ENCODE measurements around the gene OR51F1. TPM values are rescaled to one million over a fixed set of nuclear protein-coding genes. Genes with fewer than 3 reads are reported as not detected.
"Not testable (repeated sequence)": the region's sequence is repeated elsewhere in the genome, so short reads cannot be mapped to it uniquely, and the experiment has no call there.

OR51F1 gene, protein sequence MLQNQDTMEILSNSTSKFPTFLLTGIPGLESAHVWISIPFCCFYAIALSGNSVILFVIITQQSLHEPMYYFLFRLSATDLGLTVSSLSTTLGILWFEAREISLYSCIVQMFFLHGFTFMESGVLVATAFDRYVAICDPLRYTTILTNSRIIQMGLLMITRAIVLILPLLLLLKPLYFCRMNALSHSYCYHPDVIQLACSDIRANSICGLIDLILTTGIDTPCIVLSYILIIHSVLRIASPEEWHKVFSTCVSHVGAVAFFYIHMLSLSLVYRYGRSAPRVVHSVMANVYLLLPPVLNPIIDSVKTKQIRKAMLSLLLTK
- not detected for total RNA-seq

DNA sequence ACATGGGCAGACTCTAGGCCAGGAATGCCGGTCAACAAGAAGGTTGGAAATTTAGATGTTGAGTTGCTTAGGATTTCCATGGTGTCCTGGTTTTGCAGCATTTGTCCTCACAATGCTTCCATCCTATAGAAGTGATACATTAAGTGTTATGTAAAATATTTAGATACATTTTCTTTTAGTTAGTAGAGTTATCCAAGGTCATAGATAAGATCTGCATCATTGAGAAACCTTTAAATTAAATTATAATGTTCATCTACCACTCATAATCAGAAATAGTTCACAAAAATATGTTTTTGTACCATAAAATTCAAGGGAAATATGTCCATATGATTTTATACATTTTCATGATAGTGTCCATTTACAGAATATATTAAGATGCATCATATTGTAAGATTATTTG is at the start of gene OR51F1:
Gene OR51F1 (minus strand): TSS at position 101 of the 400 bp plus-strand sequence. CDS start 0 bp downstream, at position 101.
- CTCF ChIA-PET: no interaction called here
- POLR2A ChIA-PET: no interaction called here

DNA sequence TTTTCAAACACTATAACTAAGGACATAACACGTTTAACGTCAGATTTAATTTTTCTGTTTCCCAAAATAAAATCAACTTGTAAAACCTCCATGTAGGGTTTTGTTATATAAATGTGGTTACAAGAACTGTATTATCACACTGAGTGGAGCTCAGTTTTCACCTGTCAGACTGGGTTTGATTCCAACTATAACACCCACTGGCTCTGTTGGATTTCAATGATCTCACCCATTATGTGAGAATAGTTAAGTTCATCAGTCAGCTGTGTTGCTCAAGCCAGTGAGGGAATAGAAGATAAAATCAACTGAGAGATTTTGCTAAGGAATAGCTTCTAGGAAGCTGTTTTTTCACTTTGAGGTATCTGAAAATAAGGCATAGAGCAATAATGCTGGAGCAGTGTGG is 39.5 kb upstream of the OR51F1 start:
- CTCF ChIA-PET: no interaction called here
- POLR2A ChIA-PET: no interaction called here

DNA sequence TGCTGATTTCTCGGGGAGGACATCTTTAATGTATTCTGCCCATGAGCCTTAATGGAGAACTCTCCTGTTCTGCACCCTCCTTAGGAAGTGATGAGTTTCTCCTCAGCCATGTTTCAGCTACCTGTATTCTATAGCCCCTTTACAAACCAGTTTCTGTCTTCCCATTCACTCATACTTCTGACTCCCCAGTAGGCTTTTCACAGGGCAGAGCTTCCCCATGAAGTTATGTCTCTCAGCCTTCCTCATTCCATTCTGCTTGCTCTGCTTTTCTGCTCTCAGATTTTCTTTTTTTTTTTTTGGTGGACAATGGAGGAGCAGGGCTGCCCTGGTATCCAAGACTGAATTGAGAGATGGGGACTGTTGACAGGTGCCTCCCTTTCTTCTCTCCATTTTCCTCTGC is 38.7 kb upstream of the OR51F1 start:
- POLR2A ChIA-PET: no interaction called here
- CTCF ChIA-PET: no interaction called here

DNA sequence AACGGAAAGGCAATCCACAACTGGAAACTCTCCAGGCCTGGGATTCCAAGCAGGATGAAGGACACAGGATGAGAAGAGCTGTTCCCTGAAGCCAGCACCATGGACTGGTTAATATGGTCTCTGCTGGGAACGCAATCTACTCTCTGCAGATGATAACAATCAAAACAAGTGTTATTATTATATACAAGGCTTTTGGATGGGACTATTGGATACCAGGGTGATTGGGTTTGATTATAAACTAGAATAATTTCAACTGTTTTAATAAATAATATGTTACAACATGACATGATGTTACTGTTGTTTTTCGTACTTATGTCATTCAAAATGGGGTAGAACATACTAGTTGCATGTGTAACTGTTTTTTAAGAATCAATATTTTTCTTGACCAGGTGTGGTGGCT is 34.5 kb upstream of the OR51F1 start, which contains the start of gene OR52R1:
Gene OR52R1 (minus strand): TSS at position 101 of the 400 bp plus-strand sequence. CDS start 0 bp downstream, at position 101.
- ChIA-PET POLR2A (no interaction called here), CTCF (interaction anchor here (0.7 kb wide), 1 partner anchor 177 kb away, joined by 3 read pairs; no protein-coding TSS in a partner anchor)

DNA sequence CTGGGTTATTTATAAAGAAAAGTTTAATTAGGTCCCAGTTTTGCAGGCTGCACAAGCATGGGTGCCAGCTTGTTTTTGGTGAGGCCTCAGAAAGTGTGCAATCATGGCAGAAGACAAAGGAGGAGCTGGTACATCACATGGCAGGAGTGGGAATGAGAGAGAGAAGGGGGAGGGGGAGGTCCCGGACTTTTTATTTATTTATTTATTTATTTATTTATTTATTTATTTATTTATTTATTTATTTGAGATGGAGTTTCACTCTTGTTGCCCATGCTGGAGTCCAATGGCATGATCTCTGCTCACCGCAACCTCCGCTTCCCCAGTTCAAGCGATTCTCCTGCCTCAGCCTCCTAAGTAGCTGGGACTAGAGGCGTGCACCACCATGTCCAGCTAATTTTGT is 31.6 kb upstream of the OR51F1 start:
- POLR2A ChIA-PET, CTCF ChIA-PET: not testable (repeated sequence)

DNA sequence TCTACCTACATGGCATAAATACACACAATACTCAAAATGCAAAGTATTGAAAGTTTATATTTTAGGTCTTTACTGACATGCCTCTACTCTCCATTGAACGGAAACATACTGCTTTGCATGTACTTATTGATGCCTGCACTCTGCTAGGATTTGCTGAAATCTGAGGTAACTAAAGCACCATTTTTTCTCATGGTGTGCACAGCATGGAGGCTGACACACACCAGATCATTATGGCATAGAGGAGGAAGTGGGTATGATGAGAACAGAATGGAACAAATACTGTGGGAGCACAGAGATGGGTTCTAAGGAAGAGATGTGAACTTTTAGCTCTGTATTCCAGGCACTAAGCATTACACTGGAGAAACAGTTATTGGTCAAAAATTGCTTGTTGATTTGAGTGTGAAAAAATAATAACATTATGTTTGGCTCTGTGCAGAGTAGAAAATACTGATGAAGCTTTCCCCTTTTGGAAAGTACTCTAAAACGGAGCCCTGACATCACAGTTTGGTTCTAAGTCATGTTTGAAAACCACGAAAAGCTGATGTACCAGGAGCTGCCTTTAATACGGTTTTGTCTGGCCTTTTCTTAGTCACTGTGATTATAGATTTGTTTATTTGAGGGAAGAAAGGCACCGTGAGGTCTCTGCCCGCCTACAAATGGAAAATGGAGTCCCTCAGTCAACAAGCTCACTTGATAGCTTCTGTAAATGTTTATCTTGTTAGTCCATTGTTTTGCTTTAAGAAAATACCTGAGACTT is 28.9 kb upstream of the OR51F1 start:
- ChIA-PET CTCF (no interaction called here), POLR2A (no interaction called here)

DNA sequence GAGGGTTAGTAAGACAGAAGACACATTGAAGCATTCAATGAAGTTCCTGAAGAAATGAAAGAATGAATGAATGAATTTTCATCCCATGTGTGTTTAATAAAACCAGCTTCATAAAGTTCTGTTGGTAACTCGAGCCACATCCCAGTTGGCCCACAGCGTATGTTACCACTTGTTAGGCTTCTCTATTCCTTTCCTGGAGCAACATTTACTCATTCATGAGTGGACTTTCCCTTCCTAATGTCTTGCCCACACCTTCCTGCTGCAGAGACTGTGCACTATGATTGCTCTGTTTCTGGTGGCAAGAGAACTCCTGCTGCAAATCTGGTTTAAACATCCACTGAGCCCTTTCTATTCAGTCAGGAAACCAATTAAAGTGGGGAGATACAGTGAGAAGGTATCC is 27.5 kb upstream of the OR51F1 start:
- CTCF ChIA-PET: no interaction called here
- POLR2A ChIA-PET: no interaction called here

DNA sequence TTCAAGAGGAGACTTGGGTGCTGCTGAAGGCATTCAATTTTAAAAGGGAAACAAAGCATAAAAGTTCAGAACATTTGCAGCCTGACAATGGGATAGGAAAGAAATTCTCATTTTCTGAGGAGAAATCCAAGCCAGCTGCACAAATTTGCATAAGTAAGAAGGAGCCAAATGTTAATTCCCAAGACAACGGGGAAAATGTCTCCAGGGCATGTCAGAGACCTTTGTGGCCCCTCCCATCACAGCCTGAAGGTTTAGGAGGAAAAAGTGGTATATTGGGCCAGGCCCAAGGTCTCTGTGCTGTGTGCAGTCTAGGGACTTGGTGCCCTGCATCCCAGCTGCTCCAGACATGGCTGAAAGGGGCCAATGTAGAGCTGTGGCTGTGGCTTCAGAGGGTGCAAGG is 12.7 kb upstream of the OR51F1 start:
- CTCF ChIA-PET: no interaction called here
- POLR2A ChIA-PET: no interaction called here

DNA sequence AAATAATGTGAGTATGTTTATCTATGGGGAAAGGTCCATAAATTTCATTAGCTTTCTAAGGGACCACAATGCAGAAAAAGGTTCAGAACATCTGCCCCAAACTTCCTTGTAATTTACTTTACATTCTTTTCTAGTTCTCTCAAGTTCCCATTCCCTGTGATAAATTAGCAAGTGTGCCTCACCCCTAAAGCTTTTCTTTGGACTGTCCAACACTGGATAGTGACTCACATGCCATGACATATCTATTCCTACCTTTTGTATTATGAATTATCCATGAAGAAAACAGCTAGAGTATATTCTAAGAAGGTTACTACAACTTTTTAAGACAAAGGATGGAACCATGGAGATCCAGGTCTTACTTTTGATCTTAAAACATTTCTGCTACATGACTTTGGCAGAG is 1.6 kb downstream of the OR51F1 start:
- CTCF ChIA-PET: no interaction called here
- POLR2A ChIA-PET: no interaction called here

DNA sequence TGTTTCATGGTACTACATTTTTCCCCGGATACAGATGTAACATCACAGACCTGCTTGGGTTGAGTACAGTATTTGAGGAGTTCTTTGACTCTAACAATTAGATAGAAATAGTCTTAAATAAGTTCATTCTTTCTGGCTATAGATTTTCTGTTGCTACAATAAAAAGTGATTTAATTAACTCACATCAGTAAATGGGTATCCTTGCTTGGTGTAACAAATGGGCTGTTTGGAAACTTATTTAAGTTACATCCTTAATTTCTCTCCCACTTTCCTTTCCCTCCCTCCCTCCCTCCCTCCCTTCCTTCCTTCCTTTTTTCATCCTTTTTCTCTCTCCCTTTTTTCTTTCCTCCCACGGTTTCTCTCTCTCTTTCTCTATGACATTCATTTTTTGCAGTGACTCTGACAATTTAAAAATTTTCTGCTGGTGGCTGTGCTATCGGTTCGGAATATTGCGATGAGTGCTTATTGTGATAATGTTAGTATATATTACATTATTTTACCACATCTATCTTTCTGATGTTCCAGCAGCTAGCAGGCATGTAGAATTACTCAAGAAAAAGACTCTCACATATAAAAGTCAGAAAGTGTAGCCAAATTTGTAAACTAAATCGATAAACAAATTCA is 3.2 kb downstream of the OR51F1 start:
- POLR2A ChIA-PET: no interaction called here
- CTCF ChIA-PET: no interaction called here

DNA sequence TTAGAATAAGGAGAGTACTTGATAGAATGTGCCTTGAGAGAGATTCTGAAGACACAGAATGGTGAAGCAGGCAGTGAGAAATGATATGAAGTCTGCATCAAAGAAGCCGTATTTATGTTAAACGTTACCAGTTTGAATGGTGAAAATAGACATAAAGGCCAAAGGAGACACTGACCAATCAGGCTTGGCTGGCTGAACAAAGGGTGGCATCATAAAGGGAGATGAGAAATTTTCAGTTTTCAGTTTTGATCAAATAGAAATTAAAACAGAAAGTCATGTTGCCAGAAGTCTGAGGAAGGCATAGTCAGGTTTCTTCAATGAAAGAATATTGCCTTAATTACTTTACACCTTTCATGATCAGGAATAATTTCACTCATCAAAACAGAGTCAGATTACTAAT is 6.6 kb downstream of the OR51F1 start:
- ChIA-PET CTCF (no interaction called here), POLR2A (no interaction called here)

DNA sequence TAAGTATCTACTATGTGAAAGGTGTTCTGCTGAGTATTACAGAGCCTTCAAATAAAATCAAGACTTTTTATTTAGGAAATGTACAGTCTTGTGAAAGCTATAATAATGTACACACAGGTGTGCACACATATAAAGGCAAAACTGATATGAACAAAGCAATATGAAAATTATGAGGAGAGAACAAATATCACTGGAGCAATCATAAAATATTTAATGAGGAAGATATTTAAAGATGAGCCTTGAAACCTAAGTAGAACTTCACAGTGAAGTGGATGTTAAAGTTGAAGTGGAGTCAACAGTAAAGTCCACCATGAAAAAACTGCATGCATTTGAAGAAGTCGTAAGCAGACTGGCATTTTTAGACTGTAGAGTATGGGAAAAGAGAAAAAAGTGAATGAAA is 18.5 kb downstream of the OR51F1 start:
- CTCF ChIA-PET: no interaction called here
- POLR2A ChIA-PET: no interaction called here

DNA sequence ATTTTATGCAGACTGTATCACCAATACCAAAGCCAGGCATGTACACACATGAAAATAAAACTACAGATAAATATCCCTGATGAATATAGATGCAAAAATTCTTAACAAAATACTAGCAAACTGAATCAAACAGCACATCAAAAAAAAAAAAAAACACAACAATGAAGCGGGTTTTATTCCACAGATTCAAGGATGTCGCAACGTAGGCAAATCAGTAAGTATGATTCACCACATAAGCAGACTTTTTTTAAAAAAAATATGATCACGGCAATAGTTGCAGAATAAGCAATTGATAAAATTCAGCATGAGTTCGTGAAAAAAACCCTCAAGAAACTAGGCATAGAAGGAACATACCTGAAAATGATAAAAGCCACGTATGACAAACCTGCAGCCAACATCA is 21.3 kb downstream of the OR51F1 start:
- ChIA-PET CTCF (no interaction called here), POLR2A (no interaction called here)

DNA sequence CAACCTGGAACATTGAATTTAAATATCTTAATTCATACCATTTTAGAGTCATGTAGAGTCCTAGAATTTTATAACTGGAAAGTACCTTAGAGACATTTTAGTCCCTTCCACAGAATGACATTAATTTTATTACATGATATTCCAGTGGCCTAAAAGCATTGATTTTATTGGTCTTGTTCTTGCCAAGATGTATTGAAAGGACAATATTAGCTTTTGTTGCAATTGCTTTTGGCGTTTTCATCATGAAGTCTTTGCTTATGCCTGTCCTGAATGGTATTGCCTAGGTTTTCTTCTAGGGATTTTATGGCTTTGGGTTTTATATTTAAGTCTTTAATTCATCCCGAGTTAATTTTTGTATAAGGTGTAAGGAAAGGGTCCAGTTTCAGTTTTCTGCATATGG is 29.0 kb downstream of the OR51F1 start:
- CTCF ChIA-PET: no interaction called here
- POLR2A ChIA-PET: no interaction called here

DNA sequence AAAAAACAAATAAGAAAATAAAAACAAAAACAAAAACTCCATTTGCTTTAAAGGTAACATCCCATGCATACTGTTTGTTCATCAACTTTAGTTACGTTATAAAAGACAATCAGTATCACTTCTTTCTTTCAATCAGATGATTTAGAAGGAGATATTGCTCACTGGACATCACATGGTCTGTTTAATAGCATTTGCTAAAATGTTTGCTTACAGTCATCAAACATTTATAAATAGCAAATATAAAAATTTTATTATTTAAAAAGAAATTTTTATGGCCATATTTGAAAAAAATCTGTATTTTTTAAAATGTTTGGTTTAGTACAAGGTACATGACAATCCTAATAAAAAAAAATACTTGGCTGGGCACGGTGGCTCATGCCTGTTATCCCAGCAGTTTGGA is 42.6 kb downstream of the OR51F1 start:
- POLR2A ChIA-PET: no interaction called here
- CTCF ChIA-PET: no interaction called here

DNA sequence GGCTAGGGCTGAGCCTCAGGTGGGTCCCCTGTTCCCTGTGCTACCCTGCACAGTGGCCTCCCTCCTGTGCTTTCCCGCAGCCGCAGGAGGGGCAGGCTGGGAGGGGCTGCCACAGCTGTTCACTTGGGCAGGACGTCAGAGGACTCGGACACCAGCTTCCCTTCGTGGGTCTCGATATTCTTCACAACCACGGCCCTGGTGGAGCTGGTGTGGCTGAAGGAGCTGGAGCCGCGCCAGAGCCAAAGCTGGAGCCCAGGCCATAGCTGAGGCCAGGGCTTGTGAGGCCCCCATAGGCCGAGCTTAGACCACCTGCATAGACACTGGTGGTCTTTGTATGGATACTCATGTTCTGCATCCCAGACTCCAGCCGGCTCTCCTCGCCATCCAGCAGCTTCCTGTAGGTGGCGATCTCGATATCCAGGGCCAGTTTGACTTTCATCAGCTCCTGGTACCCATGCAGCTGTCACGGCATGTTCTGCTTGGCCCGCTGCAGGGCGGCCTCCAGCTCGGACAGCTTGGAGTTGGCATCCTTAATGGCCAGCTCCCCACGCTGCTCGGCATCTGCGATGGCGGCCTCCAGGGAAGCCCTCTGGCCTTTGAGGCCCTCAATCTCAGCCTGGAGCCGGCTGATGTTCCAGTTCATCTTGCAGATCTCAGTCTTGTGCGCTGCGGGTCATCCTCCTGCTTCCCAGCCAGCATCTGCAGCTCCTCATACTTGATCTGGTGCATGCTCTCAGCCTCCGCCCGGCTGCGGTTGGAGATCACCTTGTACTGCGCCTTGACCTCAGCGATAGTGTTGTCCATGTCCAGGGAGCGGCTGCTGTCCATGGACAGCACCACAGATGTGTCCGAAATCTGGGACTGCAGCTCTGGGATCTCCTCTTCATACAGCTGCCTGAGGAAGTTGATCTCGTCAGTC is 46.9 kb downstream of the OR51F1 start:
- POLR2A ChIA-PET, CTCF ChIA-PET: not testable (repeated sequence)

Data from activated CD8-positive, alpha-beta memory T cell treated with anti-CD3 and anti-CD28 coated beads for 36 hours (primary cell).